SK-N-MC (cell line): Measurements from ENCODE around the gene AASS.

Experiments
- EZH2 ChIP-seq: fragments of 200-600 bp; sonication (generic); IDR thresholded peaks from one replicate; pipeline ENCODE4 v1.6.1; 2017; ENCODE audit warnings: antibody characterized with exemption
- POLR2AphosphoS5 ChIP-seq: IDR thresholded peaks from 2 replicates; pipeline ENCODE4 v1.6.1; 2012; ENCODE audit warnings: mild to moderate bottlenecking, low read depth, low read length, borderline replicate concordance

- TF ChIP-seq EZH2 (no peak), POLR2AphosphoS5 (no peak)
These were observed 6.6 kb downstream of the AASS start for GRCh38 chr7:122137251-122138077.
